ENCODE results near the gene TJP3. TPM values are rescaled to one million over a fixed set of nuclear protein-coding genes. Genes with fewer than 3 reads are reported as not detected.

TJP3 gene
- total and polyA plus RNA-seq, 2 experiments from 2014 or later: 18.2 to 23.9 TPM

DNA sequence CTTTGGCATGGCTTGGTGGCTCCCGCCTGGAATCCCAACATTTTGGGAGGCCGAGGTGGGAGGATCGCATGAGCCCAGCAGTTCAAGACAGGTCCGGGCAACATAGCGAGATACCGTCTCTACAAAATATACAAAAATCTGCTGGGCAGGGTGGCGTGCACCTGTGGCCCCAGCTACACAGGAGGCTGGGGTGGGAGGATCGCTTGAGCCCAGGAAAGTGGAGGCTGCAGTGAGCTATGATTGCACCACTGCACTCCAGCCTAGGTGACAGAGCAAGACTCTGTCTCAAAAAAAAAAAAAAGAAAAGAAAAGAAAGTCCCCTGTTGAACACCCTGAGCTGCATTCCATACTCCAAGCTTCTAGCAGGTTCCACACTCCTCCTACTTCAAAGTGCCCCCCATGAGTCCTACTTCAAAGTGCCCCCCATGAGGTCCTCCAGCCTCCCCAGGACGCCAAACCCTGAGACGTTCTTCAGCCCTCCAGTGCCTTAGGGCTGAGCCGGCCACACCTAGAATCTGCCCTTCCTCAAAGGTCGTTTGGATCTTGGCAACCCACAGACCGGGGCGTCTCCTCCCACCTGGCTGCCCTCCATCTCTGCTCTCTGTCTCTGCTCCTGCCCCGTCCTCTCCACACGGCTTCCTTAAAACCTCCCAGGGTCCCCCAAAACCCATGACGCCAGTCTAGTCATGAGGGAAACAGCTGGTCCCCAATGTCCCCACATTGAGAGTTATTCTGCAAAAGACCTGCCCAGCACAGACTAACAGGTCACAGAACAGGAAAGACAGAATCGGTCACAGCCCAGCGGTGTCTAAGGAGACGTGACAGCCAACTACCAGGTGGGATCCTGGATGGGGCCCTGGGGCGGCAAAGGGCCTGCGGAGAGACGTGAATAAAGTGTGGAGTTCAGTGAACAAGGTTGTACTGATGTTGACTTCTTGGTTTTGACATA lies 4.8 kb downstream of the TJP3 start:
- Mint-ChIP-seq H3K4me1 (peaks cover 11% of the 10 kb centered on the region; the same call in 2 of the 3 replicates), H3K27ac (no peak overlapping the region), H3K36me3 (ENCODE audit: low read depth) (no peaks in the 10 kb centered on the region), H3K9me3 (no peaks in the 10 kb centered on the region), H3K4me3 (no peak overlapping the region), H3K27me3 (ENCODE audit: insufficient read depth, low read depth, poor library complexity) (peaks cover 4% of the 10 kb centered on the region)
- no peak for TF ChIP-seq JUNB (IDR thresholded peaks at IDR 0.05; ENCODE audit: unreplicated experiment)
- TF ChIP-seq, protein P1, sequence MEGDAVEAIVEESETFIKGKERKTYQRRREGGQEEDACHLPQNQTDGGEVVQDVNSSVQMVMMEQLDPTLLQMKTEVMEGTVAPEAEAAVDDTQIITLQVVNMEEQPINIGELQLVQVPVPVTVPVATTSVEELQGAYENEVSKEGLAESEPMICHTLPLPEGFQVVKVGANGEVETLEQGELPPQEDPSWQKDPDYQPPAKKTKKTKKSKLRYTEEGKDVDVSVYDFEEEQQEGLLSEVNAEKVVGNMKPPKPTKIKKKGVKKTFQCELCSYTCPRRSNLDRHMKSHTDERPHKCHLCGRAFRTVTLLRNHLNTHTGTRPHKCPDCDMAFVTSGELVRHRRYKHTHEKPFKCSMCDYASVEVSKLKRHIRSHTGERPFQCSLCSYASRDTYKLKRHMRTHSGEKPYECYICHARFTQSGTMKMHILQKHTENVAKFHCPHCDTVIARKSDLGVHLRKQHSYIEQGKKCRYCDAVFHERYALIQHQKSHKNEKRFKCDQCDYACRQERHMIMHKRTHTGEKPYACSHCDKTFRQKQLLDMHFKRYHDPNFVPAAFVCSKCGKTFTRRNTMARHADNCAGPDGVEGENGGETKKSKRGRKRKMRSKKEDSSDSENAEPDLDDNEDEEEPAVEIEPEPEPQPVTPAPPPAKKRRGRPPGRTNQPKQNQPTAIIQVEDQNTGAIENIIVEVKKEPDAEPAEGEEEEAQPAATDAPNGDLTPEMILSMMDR (conservative IDR thresholded peaks at IDR 0.05; ENCODE audit: low read depth in 2 of 2): no peak
- TF ChIP-seq ETS1 (IDR thresholded peaks at IDR 0.05): no peak
- TF ChIP-seq NANOG (IDR thresholded peaks at IDR 0.05; ENCODE audit: borderline replicate concordance): no peak
- no peak for TF ChIP-seq ZNF114 (CRISPR knock-in tag; IDR thresholded peaks at IDR 0.05)
- TF ChIP-seq ZNF331 (CRISPR knock-in tag; IDR thresholded peaks at IDR 0.05; ENCODE audit: low read depth): no peak
- TF ChIP-seq, protein P2, sequence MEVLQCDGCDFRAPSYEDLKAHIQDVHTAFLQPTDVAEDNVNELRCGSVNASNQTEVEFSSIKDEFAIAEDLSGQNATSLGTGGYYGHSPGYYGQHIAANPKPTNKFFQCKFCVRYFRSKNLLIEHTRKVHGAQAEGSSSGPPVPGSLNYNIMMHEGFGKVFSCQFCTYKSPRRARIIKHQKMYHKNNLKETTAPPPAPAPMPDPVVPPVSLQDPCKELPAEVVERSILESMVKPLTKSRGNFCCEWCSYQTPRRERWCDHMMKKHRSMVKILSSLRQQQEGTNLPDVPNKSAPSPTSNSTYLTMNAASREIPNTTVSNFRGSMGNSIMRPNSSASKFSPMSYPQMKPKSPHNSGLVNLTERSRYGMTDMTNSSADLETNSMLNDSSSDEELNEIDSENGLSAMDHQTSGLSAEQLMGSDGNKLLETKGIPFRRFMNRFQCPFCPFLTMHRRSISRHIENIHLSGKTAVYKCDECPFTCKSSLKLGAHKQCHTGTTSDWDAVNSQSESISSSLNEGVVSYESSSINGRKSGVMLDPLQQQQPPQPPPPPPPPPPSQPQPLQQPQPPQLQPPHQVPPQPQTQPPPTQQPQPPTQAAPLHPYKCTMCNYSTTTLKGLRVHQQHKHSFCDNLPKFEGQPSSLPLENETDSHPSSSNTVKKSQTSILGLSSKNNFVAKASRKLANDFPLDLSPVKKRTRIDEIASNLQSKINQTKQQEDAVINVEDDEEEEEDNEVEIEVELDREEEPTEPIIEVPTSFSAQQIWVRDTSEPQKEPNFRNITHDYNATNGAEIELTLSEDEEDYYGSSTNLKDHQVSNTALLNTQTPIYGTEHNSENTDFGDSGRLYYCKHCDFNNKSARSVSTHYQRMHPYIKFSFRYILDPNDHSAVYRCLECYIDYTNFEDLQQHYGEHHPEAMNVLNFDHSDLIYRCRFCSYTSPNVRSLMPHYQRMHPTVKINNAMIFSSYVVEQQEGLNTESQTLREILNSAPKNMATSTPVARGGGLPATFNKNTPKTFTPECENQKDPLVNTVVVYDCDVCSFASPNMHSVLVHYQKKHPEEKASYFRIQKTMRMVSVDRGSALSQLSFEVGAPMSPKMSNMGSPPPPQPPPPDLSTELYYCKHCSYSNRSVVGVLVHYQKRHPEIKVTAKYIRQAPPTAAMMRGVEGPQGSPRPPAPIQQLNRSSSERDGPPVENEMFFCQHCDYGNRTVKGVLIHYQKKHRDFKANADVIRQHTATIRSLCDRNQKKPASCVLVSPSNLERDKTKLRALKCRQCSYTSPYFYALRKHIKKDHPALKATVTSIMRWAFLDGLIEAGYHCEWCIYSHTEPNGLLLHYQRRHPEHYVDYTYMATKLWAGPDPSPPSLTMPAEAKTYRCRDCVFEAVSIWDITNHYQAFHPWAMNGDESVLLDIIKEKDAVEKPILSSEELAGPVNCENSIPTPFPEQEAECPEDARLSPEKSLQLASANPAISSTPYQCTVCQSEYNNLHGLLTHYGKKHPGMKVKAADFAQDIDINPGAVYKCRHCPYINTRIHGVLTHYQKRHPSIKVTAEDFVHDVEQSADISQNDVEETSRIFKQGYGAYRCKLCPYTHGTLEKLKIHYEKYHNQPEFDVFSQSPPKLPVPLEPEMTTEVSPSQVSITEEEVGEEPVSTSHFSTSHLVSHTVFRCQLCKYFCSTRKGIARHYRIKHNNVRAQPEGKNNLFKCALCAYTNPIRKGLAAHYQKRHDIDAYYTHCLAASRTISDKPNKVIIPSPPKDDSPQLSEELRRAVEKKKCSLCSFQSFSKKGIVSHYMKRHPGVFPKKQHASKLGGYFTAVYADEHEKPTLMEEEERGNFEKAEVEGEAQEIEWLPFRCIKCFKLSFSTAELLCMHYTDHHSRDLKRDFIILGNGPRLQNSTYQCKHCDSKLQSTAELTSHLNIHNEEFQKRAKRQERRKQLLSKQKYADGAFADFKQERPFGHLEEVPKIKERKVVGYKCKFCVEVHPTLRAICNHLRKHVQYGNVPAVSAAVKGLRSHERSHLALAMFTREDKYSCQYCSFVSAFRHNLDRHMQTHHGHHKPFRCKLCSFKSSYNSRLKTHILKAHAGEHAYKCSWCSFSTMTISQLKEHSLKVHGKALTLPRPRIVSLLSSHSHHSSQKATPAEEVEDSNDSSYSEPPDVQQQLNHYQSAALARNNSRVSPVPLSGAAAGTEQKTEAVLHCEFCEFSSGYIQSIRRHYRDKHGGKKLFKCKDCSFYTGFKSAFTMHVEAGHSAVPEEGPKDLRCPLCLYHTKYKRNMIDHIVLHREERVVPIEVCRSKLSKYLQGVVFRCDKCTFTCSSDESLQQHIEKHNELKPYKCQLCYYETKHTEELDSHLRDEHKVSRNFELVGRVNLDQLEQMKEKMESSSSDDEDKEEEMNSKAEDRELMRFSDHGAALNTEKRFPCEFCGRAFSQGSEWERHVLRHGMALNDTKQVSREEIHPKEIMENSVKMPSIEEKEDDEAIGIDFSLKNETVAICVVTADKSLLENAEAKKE (CRISPR knock-in tag; IDR thresholded peaks at IDR 0.05): no peak
- no peak for TF ChIP-seq CREB1 (CRISPR knock-in tag; IDR thresholded peaks at IDR 0.05; ENCODE audit: low read depth)
- TF ChIP-seq STAT1 (IDR thresholded peaks at IDR 0.05; ENCODE audit: unreplicated experiment): no peak
- no peak for TF ChIP-seq EZH2phosphoT487 (IDR thresholded peaks at IDR 0.05; ENCODE audit: unreplicated experiment)
- TF ChIP-seq POLR2AphosphoS5 (IDR thresholded peaks at IDR 0.05; ENCODE audit: low read depth): no peak
- TF ChIP-seq, protein P3, sequence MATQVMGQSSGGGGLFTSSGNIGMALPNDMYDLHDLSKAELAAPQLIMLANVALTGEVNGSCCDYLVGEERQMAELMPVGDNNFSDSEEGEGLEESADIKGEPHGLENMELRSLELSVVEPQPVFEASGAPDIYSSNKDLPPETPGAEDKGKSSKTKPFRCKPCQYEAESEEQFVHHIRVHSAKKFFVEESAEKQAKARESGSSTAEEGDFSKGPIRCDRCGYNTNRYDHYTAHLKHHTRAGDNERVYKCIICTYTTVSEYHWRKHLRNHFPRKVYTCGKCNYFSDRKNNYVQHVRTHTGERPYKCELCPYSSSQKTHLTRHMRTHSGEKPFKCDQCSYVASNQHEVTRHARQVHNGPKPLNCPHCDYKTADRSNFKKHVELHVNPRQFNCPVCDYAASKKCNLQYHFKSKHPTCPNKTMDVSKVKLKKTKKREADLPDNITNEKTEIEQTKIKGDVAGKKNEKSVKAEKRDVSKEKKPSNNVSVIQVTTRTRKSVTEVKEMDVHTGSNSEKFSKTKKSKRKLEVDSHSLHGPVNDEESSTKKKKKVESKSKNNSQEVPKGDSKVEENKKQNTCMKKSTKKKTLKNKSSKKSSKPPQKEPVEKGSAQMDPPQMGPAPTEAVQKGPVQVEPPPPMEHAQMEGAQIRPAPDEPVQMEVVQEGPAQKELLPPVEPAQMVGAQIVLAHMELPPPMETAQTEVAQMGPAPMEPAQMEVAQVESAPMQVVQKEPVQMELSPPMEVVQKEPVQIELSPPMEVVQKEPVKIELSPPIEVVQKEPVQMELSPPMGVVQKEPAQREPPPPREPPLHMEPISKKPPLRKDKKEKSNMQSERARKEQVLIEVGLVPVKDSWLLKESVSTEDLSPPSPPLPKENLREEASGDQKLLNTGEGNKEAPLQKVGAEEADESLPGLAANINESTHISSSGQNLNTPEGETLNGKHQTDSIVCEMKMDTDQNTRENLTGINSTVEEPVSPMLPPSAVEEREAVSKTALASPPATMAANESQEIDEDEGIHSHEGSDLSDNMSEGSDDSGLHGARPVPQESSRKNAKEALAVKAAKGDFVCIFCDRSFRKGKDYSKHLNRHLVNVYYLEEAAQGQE (IDR thresholded peaks at IDR 0.05; ENCODE audit: unreplicated experiment): no peak
- no peak for TF ChIP-seq EZH2 (IDR thresholded peaks at IDR 0.05; ENCODE audit: low read depth, unreplicated experiment)
- H3K4me3 ChIP-seq: no peak overlapping the region
- no peaks in the 10 kb centered on the region for H4K20me1 ChIP-seq (replicated peaks; ENCODE audit: insufficient read depth)
- no peaks in the 10 kb centered on the region for H3K36me3 ChIP-seq (ENCODE audit: insufficient read depth)
- H2AFZ ChIP-seq: no peak overlapping the region; the same call in 1 of the 2 replicates
- DNase-seq (ENCODE audit: low spot score): no peak
- H3K79me2 ChIP-seq (replicated peaks; ENCODE audit: insufficient read depth): no peaks in the 10 kb centered on the region
- H3K4me1 ChIP-seq (ENCODE audit: insufficient read depth): peaks cover 19% of the 10 kb centered on the region
- H3K9me2 ChIP-seq (ENCODE audit: insufficient read depth): no peaks in the 10 kb centered on the region
- no peak overlapping the region for H3K27ac ChIP-seq (ENCODE audit: low read depth)
- H3K4me2 ChIP-seq: no peak overlapping the region
- ATAC-seq: no peak
- no peaks in the 10 kb centered on the region for H3K27me3 ChIP-seq (ENCODE audit: insufficient read depth)
- H3F3A ChIP-seq (replicated peaks; ENCODE audit: low read depth): 0 out of 2 replicates have a peak, but pooled peaks cover 2% of the 10 kb centered on the region

All from GM23338 (cell line).